ENCODE measurements around the gene PLLP. TPM values are rescaled to one million over a fixed set of nuclear protein-coding genes. Genes with fewer than 3 reads are reported as not detected.

The PLLP gene
- total RNA-seq, 2 donors from 2014 or later: 3.1 to 8.6 TPM

- H3K27me3 ChIP-seq (replicated peaks; ENCODE audit: insufficient read depth): no peaks in the 10 kb centered on the region
- no peaks in the 10 kb centered on the region for H3K36me3 ChIP-seq
- ATAC-seq (ENCODE audit: insufficient number of reproducible peaks, low FRiP score, low read depth) (no peak), DNase-seq (ENCODE audit: low spot score) (no peak)
- no peak overlapping the region for H3K27ac ChIP-seq
- H3K9me3 ChIP-seq: no peaks in the 10 kb centered on the region
- no peak overlapping the region for H3K4me3 ChIP-seq
- TF ChIP-seq CTCF (IDR thresholded peaks at IDR 0.05): no peak
- H3K4me1 ChIP-seq (ENCODE audit: control insufficient read depth in 1 of 2, low read depth in 2 of 2): peaks cover under 1 to 5% of the 10 kb centered on the region in 2 donors
These were observed 40.3 kb upstream of the PLLP start for GRCh38 chr16:57324749-57325148.

- Histone ChIP-seq H3K4me3 (no peak overlapping the region), H3K27ac (no peak overlapping the region), H3K4me1 (ENCODE audit: control insufficient read depth in 1 of 2, low read depth in 2 of 2) (peaks cover 19 to 43% of the 10 kb centered on the region in 2 donors), H3K27me3 (replicated peaks; ENCODE audit: insufficient read depth) (no peaks in the 10 kb centered on the region), H3K9me3 (no peaks in the 10 kb centered on the region), H3K36me3 (no peaks in the 10 kb centered on the region)
- no peak for TF ChIP-seq CTCF (IDR thresholded peaks at IDR 0.05)
- ATAC-seq (ENCODE audit: insufficient number of reproducible peaks, low FRiP score, low read depth) (no peak), DNase-seq (ENCODE audit: low spot score) (no peak)
These were observed 35.2 kb upstream of the PLLP start for GRCh38 chr16:57319646-57320045.

- Histone ChIP-seq H3K36me3 (no peaks in the 10 kb centered on the region), H3K4me3 (no peak overlapping the region), H3K9me3 (no peaks in the 10 kb centered on the region), H3K27me3 (replicated peaks; ENCODE audit: insufficient read depth) (no peaks in the 10 kb centered on the region), H3K4me1 (ENCODE audit: control insufficient read depth in 1 of 2, low read depth in 2 of 2) (peaks cover 19 to 55% of the 10 kb centered on the region in 2 donors), H3K27ac (peak overlapping the region; percentile 81 to 93)
- TF ChIP-seq CTCF (IDR thresholded peaks at IDR 0.05): no peak
- ATAC-seq (ENCODE audit: insufficient number of reproducible peaks, low FRiP score, low read depth) (no peak), DNase-seq (ENCODE audit: low spot score) (no peak)
These were observed 33.9 kb upstream of the PLLP start for GRCh38 chr16:57318240-57318970.

- peak overlapping the region; percentile 81 to 93 for H3K27ac ChIP-seq
These were observed 32.0 kb upstream of the PLLP start for GRCh38 chr16:57316390-57317017.

More at GRCh38 chr16:57316390-57317017, 32.0 kb upstream of the PLLP start:
- Histone ChIP-seq H3K36me3 (no peaks in the 10 kb centered on the region), H3K9me3 (no peaks in the 10 kb centered on the region), H3K4me1 (ENCODE audit: control insufficient read depth in 1 of 2, low read depth in 2 of 2) (peaks cover 19 to 57% of the 10 kb centered on the region in 2 donors), H3K4me3 (no peak overlapping the region), H3K27me3 (replicated peaks; ENCODE audit: insufficient read depth) (no peaks in the 10 kb centered on the region)
- DNase-seq (ENCODE audit: low spot score) (no peak), ATAC-seq (ENCODE audit: insufficient number of reproducible peaks, low FRiP score, low read depth) (peak; percentile 91)
- TF ChIP-seq CTCF (IDR thresholded peaks at IDR 0.05): no peak

Measured in thoracic aorta (tissue), 2 donors.